HG03135 (cell line): ENCODE measurements around the gene LEO1.

ENCODE experiments used
- ATAC-seq: cut with Tn5 transposase; IDR thresholded peaks from one replicate; pipeline ENCODE4 v1.9.1; 2021; ENCODE audit warnings: mild to moderate bottlenecking, moderate library complexity; ENCODE audit not compliant: unreplicated experiment

The LEO1 gene

GRCh38 chr15:51971375-51972133 is at the start of gene LEO1:
Gene LEO1 (minus strand): TSS chr15:51971778. CDS start chr15:51971745, 33 bp downstream.
- ATAC-seq: peak; percentile 85

GRCh38 chr15:52021128-52021671 is 49.6 kb upstream of the LEO1 start:
- ATAC-seq: no peak

GRCh38 chr15:52020221-52021085 is 48.9 kb upstream of the LEO1 start:
- no peak for ATAC-seq

- peak; percentile 47 for ATAC-seq
These were observed 48.0 kb upstream of the LEO1 start for GRCh38 chr15:52019394-52020220.

- ATAC-seq: peak; percentile 77
These were observed 47.3 kb upstream of the LEO1 start, which contains the start of gene MAPK6 for GRCh38 chr15:52018693-52019393. Gene MAPK6 (plus strand): TSS chr15:52019219. CDS start chr15:52046461, 27,242 bp downstream.

- ATAC-seq: no peak
These were observed 46.7 kb upstream of the LEO1 start for GRCh38 chr15:52018244-52018643.

- no peak for ATAC-seq
These were observed 44.7 kb upstream of the LEO1 start for GRCh38 chr15:52016316-52016715.

GRCh38 chr15:52014616-52015015 is 43.0 kb upstream of the LEO1 start:
- no peak for ATAC-seq

GRCh38 chr15:52013151-52013791 is 41.7 kb upstream of the LEO1 start:
- ATAC-seq: no peak

- no peak for ATAC-seq
These were observed 40.6 kb upstream of the LEO1 start for GRCh38 chr15:52012210-52012609.

- no peak for ATAC-seq
These were observed 40.1 kb upstream of the LEO1 start for GRCh38 chr15:52011711-52012144.

- no peak for ATAC-seq
These were observed 39.3 kb upstream of the LEO1 start for GRCh38 chr15:52010633-52011595.

GRCh38 chr15:52008698-52009434 is 37.3 kb upstream of the LEO1 start:
- ATAC-seq: no peak

GRCh38 chr15:52008359-52008697 is 36.8 kb upstream of the LEO1 start:
- ATAC-seq: no peak

- ATAC-seq: peak; percentile 39
These were observed 35.2 kb upstream of the LEO1 start for GRCh38 chr15:52006702-52007340.

GRCh38 chr15:52005748-52006701 is 34.4 kb upstream of the LEO1 start:
- ATAC-seq: peak; percentile 62
